GM12872 (cell line): ENCODE measurements around the gene SLC10A1.
A peak's percentile ranks its signal among the peaks of the same experiment; 100 is the strongest.

Experiments
- TF ChIP-seq, protein P1 (sequence below): IDR thresholded peaks from 3 replicates; pipeline ENCODE4 v1.5.1; 2011; ENCODE audit warnings: low read depth, mild to moderate bottlenecking, low read length, moderate library complexity; ENCODE audit not compliant: insufficient read depth

Gene SLC10A1

GRCh38 chr14:69818758-69819191 is 21.7 kb upstream of the SLC10A1 start:
- TF ChIP-seq, protein P1, sequence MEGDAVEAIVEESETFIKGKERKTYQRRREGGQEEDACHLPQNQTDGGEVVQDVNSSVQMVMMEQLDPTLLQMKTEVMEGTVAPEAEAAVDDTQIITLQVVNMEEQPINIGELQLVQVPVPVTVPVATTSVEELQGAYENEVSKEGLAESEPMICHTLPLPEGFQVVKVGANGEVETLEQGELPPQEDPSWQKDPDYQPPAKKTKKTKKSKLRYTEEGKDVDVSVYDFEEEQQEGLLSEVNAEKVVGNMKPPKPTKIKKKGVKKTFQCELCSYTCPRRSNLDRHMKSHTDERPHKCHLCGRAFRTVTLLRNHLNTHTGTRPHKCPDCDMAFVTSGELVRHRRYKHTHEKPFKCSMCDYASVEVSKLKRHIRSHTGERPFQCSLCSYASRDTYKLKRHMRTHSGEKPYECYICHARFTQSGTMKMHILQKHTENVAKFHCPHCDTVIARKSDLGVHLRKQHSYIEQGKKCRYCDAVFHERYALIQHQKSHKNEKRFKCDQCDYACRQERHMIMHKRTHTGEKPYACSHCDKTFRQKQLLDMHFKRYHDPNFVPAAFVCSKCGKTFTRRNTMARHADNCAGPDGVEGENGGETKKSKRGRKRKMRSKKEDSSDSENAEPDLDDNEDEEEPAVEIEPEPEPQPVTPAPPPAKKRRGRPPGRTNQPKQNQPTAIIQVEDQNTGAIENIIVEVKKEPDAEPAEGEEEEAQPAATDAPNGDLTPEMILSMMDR = peak; percentile 76

DNA sequence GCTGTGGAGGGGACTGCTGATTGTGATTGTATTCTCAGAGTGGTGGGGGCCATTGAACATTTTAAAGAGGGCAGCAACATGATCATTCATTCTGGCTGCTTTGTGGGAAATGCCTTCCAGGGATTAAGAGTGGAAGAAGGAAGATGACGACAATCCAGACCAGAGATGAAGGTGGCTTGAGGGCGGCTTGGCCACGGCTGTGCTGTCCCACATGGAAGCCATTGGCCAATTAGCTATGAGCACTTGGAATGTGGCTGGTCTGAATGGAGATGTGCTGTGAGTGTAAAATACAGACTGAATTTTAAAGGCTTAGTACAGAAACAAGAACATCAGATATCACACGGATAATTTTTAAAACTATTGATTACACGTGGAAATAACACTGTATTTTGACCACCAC is 19.2 kb upstream of the SLC10A1 start:
- TF ChIP-seq, protein P1 = no peak

DNA sequence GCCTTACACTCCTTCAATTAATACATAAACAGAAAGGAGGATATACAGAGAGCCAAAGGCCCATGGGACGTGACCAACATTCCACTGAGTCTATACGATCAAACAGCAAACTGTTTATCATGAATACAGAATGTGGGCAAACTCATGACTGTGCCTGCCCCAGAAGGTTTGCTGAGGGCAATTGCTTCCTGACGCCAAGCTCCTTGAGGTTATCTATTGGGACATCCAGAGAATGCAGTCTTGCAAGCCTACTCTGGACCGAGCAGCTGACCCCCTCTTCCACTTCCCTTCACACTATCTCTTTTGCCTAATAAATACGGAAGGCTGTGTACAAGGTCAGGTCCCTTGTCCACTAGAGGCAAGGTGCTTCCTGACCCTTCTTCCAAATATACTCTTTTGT is 18.5 kb upstream of the SLC10A1 start:
- TF ChIP-seq, protein P1 = no peak

- TF ChIP-seq, protein P1 = no peak
Observed at GRCh38 chr14:69814397-69814796, 17.4 kb upstream of the SLC10A1 start.

DNA sequence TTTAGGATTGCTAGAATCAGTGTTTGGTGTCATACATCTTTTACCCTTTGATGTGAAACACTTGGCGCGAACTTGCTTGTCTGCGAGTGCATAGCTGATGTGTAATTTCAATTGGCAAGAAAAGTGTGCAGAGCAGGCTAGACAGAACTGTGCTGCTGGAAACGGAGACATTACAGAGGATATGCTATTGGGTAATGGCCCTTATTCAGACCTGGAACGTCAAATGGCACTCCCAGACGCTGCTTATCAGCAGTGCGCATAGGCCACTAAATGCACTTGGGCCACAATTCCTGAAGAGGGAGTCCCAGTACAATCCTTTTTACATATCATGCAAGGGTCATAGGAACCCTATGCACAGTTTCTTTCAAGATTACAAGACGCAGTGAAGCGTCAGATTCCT is 15.7 kb upstream of the SLC10A1 start:
- TF ChIP-seq, protein P1 = no peak

GRCh38 chr14:69811868-69812252 is 14.8 kb upstream of the SLC10A1 start:
- TF ChIP-seq, protein P1 = no peak

DNA sequence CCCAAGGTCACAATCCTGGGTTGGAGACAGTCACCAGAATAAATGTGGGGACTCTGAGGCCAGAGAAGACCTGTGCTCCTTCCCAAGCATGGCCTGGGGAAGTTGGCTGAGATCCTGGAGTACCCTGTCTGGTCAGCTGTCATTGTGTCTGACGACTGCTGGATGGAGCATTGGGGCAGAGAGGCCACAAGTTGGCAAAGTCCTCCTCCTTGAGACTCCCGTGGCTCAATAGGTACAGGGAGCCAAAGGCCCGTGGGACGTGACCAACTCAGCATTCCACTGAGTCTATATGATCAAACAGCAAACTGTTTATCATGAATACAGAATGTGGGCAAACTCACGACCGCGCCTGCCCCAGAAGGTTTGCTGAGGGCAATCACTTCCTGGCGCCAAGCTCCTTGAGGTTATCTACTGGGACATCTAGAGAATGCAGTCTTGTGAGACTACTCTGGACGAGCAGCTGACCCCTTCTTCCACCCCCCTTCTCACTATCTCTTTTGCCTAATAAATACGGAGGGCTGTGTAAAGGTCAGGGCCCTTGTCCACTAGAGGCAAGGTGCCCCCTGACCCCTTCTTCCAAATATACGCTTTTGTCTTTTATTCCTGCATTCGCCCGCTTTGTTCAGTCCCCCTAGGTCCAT is 14.3 kb upstream of the SLC10A1 start:
- TF ChIP-seq, protein P1 = no peak
